HG03060 (cell line): Measurements from ENCODE around the gene C4orf50.
"Not testable (repeated sequence)": the region's sequence is repeated elsewhere in the genome, so short reads cannot be mapped to it uniquely, and the experiment has no call there.

ENCODE experiments used
- ATAC-seq: cut with Tn5 transposase; IDR thresholded peaks from one replicate; pipeline ENCODE4 v1.9.1; 2021; ENCODE audit warnings: low read depth, moderate number of reproducible peaks; ENCODE audit not compliant: unreplicated experiment

The C4orf50 gene

DNA sequence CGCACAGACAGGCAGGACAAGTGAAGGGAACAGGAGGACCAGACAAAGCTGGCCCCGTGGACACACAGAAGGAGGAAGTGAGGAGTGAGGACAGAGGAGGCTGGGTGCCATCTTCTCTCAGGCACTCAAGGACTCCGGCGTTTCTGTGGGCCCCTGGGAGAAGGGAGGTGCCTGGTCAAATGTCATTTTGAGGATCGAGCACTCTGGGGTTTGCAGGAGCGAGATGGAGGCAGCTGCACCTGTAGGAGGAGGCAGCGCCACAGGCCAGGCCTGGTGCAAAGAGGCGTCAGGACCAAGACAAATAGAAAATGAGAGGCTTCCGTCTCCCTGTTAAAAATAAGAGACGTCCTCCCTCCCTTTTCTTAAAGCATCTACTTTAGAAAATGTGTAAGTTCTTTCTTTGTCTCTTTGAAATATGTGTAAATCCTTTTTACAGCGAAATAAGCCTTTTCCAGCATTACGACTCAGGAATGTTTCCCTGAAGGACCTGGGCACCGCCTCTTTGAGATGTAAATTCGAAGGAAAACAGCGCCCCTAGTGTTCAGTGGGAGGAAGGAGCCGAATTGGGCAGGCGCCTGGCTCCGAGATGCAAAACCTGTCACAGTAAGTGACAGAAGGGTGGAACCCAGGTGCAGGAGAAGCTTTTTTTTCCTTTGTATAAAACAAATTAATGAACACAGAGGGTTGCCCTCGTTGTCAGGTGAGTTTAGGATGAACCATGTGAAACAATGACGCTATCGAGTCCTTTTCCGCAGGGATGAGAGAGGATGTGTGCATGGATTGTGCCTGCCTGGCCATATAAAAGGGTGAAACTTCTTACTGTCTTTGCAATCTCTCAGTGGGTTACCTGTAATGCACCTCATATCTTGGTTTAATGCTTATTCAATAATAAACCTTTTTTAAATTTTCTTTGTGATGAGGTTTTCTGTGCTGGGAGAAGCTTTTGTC is 1.4 kb upstream of the C4orf50 start:
- ATAC-seq: no peak

DNA sequence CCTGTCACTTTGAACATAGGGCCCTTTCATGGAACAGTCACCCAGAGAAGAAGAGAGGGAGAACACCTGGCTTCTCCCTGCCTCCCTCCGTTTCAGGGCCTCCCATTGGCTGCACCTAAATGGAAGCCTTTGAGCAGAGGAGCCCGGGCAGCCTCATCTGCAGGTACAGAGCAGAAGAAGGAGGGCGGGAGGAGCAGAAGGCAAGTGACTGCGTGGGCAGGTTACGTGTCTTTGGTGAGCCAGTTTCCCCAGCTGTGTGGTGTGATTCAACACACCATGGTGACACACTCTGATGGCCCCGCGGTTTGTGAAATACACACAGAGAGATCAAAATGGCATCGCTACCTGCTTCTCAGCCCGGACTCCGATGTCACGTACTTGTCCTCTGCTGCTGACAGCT is 431 bp downstream of the C4orf50 start:
- ATAC-seq: no peak

GRCh38 chr4:6017030-6017429 is 1.2 kb downstream of the C4orf50 start:
- no peak for ATAC-seq

GRCh38 chr4:6013564-6013963 is 4.7 kb downstream of the C4orf50 start:
- ATAC-seq: no peak

DNA sequence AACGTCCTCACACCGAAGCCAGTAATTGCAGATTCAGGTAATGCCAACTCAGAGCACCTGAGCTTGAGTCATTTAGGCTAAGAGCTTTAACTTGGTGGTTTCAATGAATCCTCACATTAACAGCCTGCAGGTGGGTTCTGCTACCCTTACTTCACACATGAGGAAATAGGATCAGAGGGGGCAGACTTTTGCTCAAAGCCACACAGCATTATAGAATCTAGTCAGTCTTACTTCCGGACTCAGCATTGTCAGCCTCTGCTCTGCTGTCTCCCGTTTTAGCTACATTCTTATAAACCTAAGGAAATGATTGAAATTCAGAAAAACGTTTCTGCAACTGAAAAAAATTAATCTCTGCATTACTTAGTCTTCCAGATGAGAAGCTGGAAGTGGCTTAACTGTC is 6.0 kb downstream of the C4orf50 start:
- no peak for ATAC-seq

- ATAC-seq: no peak
Measured at GRCh38 chr4:6011686-6012085, 6.5 kb downstream of the C4orf50 start.

DNA sequence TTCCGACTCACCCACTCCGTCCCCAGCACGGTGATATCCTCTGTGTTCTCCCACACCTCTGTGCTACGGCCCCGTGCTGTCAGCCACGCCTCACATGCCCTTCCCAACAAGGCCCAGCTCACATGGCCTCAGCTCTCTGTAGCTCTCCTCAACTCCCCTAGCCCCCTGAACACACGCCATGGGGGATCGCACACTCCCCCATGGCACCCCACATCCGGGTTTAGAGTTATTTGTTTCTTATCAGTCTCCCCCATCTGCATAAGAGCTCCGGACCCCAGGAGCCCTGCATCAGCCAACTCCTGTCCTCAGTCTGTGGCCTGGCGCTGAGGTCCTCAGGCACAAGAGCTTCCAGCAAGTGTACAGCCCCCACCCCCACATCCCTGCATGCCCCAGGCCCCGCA is 7.0 kb downstream of the C4orf50 start:
- no peak for ATAC-seq

DNA sequence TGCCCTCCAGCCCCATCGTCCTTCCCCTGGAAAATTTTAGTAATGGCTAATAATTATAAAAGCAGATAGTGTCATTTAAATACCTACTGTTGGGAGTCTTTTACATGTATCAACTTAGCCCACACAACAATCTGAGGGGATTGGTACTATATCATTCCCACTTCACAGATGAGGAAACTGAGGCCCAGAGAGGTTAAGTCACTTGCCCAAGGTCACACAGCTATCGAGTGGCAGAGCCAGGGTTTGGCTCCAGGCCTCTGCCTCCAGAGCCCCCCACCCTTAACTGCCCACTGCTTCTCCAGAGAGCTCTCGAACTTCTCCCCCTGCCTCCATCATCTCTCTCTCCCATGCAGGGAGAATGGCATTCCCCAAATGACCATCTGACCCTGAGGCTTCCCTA is 7.4 kb downstream of the C4orf50 start:
- ATAC-seq: no peak

DNA sequence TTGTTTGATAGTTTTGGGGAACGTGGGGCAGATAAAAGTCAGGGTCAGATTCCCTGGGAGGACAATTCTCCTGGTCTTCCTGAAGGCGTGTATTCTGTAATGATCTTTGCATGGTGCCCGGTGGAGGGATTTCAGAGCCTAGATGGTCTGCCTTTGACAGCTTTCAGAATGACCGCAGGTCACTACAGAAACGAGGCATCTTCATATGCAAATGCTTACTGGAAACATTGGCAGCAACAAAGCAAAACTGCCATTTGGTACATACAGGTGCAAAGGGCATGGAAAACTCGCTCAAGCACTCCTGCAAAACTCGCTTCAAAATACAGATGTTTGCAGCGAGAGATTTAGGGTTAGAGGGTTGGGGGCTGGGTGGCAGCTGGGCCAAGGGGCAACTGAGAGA is 8.8 kb downstream of the C4orf50 start:
- no peak for ATAC-seq

- ATAC-seq: no peak
Measured at GRCh38 chr4:6008766-6009385, 9.4 kb downstream of the C4orf50 start.

- ATAC-seq: no peak
Measured at GRCh38 chr4:6008092-6008551, 10.1 kb downstream of the C4orf50 start.

GRCh38 chr4:6005175-6005574 is 13.1 kb downstream of the C4orf50 start:
- no peak for ATAC-seq

DNA sequence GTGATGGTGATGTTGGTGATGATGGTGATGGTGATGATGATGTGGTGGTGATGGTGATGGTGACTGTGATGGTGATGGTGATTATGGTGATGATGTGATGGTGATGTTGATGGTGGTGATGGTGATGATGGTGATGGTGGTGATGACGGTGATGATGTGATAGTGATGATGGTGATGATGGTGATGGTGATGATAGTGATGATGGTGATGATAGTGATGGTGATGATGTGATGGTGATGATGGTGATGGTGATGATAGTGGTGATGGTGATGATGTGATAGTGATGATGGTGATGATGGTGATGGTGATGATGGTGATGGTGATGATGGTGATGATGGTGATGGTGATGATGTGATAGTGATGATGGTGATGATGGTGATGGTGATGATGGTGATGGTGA is 14.7 kb downstream of the C4orf50 start:
- ATAC-seq: not testable (repeated sequence)

DNA sequence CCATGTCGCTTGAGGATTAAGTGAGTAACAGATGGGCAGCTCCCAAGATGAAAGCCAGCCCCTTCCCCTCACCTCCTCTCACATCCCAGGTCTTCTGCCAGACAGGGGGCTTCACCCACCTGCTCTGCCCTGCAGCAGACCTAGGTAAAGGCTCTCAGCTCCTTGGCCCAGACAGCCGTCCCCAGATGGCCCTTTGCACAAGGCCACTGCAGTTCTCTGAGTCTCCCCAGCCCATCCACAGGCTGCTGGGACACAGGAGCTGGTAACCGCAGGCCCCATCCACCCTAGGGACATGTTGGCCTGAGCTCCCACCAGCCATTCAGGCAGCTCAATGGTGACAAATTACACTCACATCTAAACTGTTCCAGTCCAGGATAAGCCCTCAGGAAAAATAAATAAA is 15.3 kb downstream of the C4orf50 start:
- ATAC-seq: no peak

DNA sequence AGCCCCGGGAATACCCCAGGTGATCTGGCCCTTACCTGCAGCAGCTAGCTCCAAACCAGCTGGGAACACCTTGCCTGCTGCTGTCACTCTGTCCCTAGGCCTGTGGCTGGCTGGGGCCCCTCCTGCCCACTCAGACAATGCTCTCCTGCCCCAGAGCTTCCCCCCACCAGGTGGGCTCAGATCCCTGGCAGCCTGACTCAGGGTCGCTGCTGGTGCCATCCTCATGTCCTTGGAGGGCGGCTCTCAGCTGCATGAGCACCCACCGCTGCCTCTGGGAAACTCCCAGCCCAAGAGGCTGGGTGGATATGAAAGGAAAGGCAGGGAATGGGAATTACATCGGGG is 15.8 kb downstream of the C4orf50 start:
- ATAC-seq: no peak

DNA sequence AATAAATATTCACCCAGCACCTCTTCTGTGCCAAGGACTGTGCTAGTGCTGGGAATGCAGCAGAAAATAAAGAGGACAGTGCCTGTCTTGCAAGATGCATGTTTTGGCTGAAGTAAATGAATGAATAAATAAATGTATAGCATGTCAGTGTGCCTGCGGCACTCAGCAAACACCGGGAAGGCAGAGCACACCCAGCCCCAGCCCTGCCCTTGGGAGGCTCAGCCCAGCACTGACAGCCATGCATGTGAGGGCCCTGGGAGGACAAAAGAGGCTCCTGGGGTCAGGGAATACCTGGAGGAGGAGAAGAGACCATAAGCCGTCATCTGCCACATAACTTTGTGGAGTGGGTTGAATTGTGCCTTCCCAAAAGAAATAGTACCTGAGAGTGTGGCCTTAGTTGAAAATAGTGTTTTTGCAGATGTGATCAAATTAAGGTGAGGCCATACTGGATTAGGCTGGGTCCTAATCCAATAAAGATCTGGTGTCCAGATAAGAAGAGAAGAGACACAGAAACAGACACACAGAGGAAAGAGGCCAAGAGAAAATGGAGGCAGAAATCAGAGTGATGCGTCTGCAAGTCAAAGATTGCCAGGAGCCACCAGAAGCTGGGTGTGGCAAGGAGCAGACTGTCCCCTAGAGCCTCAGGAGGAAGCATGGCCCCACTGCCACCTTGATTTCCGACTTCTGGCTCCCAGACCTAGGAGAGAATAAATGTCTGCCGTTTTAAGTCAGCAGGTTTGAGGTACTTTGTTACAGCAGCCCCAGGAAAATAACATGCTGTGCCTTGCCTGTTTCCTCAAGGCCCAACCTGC is 16.3 kb downstream of the C4orf50 start:
- ATAC-seq: no peak

GRCh38 chr4:5999830-6000365 is 18.3 kb downstream of the C4orf50 start:
- ATAC-seq: no peak

DNA sequence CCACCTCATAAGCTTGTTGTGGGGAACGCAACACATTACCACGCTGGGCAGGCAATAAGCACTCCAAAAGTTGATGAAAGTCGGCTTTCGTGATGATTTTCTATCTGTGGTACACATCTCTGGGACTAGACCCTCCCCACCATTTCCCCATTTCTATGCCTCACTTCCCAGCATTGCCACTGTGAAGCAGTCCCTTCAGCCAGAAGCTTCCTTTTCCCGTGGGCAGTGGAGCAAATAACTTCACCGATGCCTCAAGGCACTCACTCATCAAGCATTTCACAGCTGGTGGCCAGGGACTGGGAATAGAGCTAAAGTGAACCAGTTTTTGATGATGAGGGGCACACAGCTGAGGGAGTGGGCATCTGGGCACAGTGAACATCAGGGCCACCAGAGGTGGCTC is 18.9 kb downstream of the C4orf50 start:
- no peak for ATAC-seq

- no peak for ATAC-seq
Measured at GRCh38 chr4:5998333-5998936, 19.8 kb downstream of the C4orf50 start.

- no peak for ATAC-seq
Measured at GRCh38 chr4:5996641-5997040, 21.6 kb downstream of the C4orf50 start.
